ENCODE results near the gene ARHGAP5. TPM values are rescaled to one million over a fixed set of nuclear protein-coding genes. Genes with fewer than 3 reads are reported as not detected.

Gene ARHGAP5
- total RNA-seq, 6 donors from 2014 or later = 31.4 to 150 (median 78.3) TPM

DNA sequence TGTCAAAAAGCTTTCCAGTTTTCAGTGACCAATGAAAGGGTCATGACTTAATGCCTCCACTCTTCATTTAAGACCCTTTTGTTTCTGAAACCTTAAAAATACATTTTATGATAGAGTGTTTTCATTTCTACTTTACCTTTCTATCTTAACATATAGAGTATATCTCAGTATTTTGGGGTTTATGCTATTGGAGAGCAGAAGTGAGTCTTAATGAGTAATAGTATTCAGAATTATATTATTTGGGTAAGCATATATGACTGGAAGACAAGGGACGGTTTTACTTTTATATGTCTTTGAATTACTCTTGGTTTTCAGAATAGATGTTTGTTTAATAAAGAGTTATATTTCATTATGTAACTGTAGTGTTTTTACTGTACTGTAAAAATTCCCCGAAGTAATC, 10.8 kb downstream of the ARHGAP5 start:
- H3K9me3 ChIP-seq = no peaks in the 10 kb centered on the region

DNA sequence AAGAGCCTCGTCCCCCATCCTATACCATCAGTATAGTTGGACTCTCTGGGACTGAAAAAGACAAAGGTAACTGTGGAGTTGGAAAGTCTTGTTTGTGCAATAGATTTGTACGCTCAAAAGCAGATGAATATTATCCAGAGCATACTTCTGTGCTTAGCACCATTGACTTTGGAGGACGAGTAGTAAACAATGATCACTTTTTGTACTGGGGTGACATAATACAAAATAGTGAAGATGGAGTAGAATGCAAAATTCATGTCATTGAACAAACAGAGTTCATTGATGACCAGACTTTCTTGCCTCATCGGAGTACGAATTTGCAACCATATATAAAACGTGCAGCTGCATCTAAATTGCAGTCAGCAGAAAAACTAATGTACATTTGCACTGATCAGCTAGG, 13.6 kb downstream of the ARHGAP5 start:
- Histone ChIP-seq H3K4me3 (no peak overlapping the region), H3K27ac (no peak overlapping the region), H3K9me3 (no peaks in the 10 kb centered on the region), H3K36me3 (peaks cover 7 to 31% (median 9%) of the 10 kb centered on the region in 4 donors), H3K4me1 (peaks cover 4 to 16% (median 10%) of the 10 kb centered on the region in 4 donors), H3K27me3 (no peaks in the 10 kb centered on the region)
- 93 to 94% methylated on average over 6 of the region's 6 CpGs for WGBS, 2 donors
- no peak for DNase-seq
- no peak for TF ChIP-seq POLR2A (IDR thresholded peaks at IDR 0.05)
- TF ChIP-seq, protein P1, sequence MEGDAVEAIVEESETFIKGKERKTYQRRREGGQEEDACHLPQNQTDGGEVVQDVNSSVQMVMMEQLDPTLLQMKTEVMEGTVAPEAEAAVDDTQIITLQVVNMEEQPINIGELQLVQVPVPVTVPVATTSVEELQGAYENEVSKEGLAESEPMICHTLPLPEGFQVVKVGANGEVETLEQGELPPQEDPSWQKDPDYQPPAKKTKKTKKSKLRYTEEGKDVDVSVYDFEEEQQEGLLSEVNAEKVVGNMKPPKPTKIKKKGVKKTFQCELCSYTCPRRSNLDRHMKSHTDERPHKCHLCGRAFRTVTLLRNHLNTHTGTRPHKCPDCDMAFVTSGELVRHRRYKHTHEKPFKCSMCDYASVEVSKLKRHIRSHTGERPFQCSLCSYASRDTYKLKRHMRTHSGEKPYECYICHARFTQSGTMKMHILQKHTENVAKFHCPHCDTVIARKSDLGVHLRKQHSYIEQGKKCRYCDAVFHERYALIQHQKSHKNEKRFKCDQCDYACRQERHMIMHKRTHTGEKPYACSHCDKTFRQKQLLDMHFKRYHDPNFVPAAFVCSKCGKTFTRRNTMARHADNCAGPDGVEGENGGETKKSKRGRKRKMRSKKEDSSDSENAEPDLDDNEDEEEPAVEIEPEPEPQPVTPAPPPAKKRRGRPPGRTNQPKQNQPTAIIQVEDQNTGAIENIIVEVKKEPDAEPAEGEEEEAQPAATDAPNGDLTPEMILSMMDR (IDR thresholded peaks at IDR 0.05) = no peak
- no peak for TF ChIP-seq EP300 (IDR thresholded peaks at IDR 0.05)
- no peak for TF ChIP-seq POLR2AphosphoS5 (IDR thresholded peaks at IDR 0.05)
- ATAC-seq (ENCODE audit: low FRiP score in 2 of 2) = no peak

More for the DNA sequence above, 10.8 kb downstream of the ARHGAP5 start:
- TF ChIP-seq EP300 (IDR thresholded peaks at IDR 0.05) (no peak), POLR2A (IDR thresholded peaks at IDR 0.05) (no peak), POLR2AphosphoS5 (IDR thresholded peaks at IDR 0.05) (no peak)
- TF ChIP-seq, protein P1 (IDR thresholded peaks at IDR 0.05) = no peak
- ATAC-seq (ENCODE audit: low FRiP score in 2 of 2) (no peak), DNase-seq (no peak)
- H3K36me3 ChIP-seq = peaks cover 4 to 24% (median 7%) of the 10 kb centered on the region in 4 donors
- WGBS, 2 donors = 72 to 75% methylated on average over 2 of the region's 2 CpGs
- H3K4me3 ChIP-seq = no peak overlapping the region
- H3K27me3 ChIP-seq = no peaks in the 10 kb centered on the region
- H3K4me1 ChIP-seq = peaks cover 12 to 24% (median 17%) of the 10 kb centered on the region in 4 donors
- no peak overlapping the region for H3K27ac ChIP-seq

- Histone ChIP-seq H3K9me3 (no peaks in the 10 kb centered on the region), H3K27me3 (no peaks in the 10 kb centered on the region), H3K4me1 (peaks cover 9 to 18% (median 12%) of the 10 kb centered on the region in 4 donors), H3K36me3 (peaks cover 0 to 5% (median 3%) of the 10 kb centered on the region in 4 donors), H3K27ac (no peak overlapping the region), H3K4me3 (no peak overlapping the region)
- ATAC-seq (ENCODE audit: low FRiP score in 2 of 2) (no peak), DNase-seq (no peak)
- WGBS, 2 donors = 91 to 97% methylated on average over 2 of the region's 2 CpGs
- TF ChIP-seq, protein P1 (IDR thresholded peaks at IDR 0.05) = no peak
- TF ChIP-seq EP300 (IDR thresholded peaks at IDR 0.05) (no peak), POLR2AphosphoS5 (IDR thresholded peaks at IDR 0.05) (no peak), POLR2A (IDR thresholded peaks at IDR 0.05) (no peak)
Measured at GRCh38 chr14:32099473-32099872, 22.4 kb downstream of the ARHGAP5 start.

DNA sequence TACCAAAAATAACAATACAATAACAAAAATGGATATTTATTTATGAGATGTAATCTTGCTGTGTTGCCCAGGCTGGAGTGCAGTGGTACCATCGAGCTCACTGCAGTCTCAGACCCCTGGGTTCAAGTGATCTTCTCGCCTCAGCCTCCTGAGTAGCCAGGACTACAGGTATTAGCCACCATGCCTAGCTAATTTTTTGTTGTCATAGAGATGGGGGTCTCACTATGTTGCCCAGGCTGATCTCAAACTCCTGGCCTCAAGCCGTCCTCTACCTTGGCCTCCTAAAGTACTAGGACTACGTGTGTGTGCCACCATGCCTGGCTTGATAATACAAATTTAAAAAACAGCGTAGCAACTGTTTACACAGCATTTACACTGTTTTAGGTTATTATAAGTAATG, 23.1 kb downstream of the ARHGAP5 start:
- Histone ChIP-seq H3K36me3 (peaks cover 0 to 5% (median 3%) of the 10 kb centered on the region in 4 donors), H3K27ac (no peak overlapping the region), H3K4me1 (peaks cover 14 to 23% (median 19%) of the 10 kb centered on the region in 4 donors), H3K4me3 (no peak overlapping the region), H3K27me3 (no peaks in the 10 kb centered on the region), H3K9me3 (no peaks in the 10 kb centered on the region)
- TF ChIP-seq POLR2AphosphoS5 (IDR thresholded peaks at IDR 0.05) (no peak), EP300 (IDR thresholded peaks at IDR 0.05) (no peak), POLR2A (IDR thresholded peaks at IDR 0.05) (no peak)
- TF ChIP-seq, protein P1 (IDR thresholded peaks at IDR 0.05) = no peak
- WGBS, 2 donors = 95 to 97% methylated on average over 5 of the region's 5 CpGs
- ATAC-seq (ENCODE audit: low FRiP score in 2 of 2) = no peak
- DNase-seq = no peak

DNA sequence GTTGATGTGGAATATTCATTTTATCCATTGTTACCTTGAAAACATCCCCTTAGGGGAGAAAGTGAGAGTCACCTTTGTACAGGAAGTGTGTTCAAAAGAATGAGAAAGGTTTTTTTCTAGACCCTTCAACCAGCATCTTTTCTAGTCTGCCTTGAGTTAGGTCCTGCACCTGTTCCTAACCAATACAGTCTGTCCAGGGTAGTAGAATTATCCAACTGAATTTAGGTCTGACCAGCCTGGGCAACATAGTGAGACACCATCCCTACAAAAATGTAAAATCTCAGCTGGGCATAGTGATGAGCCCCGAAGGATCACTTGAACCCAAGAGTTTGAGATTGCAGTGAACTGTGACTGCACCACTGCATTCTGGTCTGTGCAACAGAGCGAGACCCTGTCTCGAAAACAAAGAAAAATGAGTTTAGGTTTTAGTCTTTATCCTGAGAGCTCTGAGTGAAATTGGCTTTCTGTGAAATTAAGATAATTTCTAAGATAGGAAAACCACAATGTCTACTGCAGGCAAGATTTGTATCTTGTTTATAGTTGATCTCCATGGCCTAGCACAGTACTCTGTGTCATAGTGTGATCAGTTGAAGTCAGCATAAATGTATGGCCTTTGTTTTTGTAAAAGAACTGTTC, 25.2 kb downstream of the ARHGAP5 start:
- Histone ChIP-seq H3K27me3 (no peaks in the 10 kb centered on the region), H3K4me3 (no peak overlapping the region), H3K4me1 (peaks cover 14 to 27% (median 21%) of the 10 kb centered on the region in 4 donors), H3K36me3 (peaks cover 0 to 5% (median under 1%) of the 10 kb centered on the region in 4 donors), H3K9me3 (no peaks in the 10 kb centered on the region), H3K27ac (no peak overlapping the region)
- TF ChIP-seq EP300 (IDR thresholded peaks at IDR 0.05) = no peak
- no peak for TF ChIP-seq POLR2AphosphoS5 (IDR thresholded peaks at IDR 0.05)
- TF ChIP-seq, protein P1 (IDR thresholded peaks at IDR 0.05) = no peak
- TF ChIP-seq POLR2A (IDR thresholded peaks at IDR 0.05) = no peak
- DNase-seq (no peak), ATAC-seq (ENCODE audit: low FRiP score in 2 of 2) (no peak)
- 80% methylated on average over 3 of the region's 3 CpGs for WGBS, 2 donors
